ENCODE data around the gene RAB4A. TPM values are rescaled to one million over a fixed set of nuclear protein-coding genes. Genes with fewer than 3 reads are reported as not detected.

Gene RAB4A
- total and polyA plus RNA-seq, 2 of the 13 experiments (the other 11 are each of a cell fraction or from before 2014, with no cell fraction given), result 56.0 to 80.1 TPM

GRCh38 chr1:229298887-229299503 is 28.1 kb downstream of the RAB4A start (continued):
- no peak for TF ChIP-seq ONECUT2 (CRISPR knock-in tag; IDR thresholded peaks at IDR 0.05)
- TF ChIP-seq ZNF672 (CRISPR knock-in tag; IDR thresholded peaks at IDR 0.05), result no peak
- peak; percentile 63 for TF ChIP-seq PPARG (CRISPR knock-in tag; conservative IDR thresholded peaks at IDR 0.05)
- TF ChIP-seq ZNF292 (CRISPR knock-in tag; IDR thresholded peaks at IDR 0.05; ENCODE audit: borderline replicate concordance, low read depth), result no peak
- no peak for TF ChIP-seq SP1 (IDR thresholded peaks at IDR 0.05)
- TF ChIP-seq SP1 (CRISPR knock-in tag; IDR thresholded peaks at IDR 0.05), result no peak
- peak; percentile 98 for TF ChIP-seq SOX5 (CRISPR knock-in tag; IDR thresholded peaks at IDR 0.05; ENCODE audit: borderline replicate concordance)
- TF ChIP-seq MIXL1 (CRISPR knock-in tag; IDR thresholded peaks at IDR 0.05), result peak; percentile 88; the same call in 1 of the 2 replicates
- TF ChIP-seq ZSCAN30 (CRISPR knock-in tag; IDR thresholded peaks at IDR 0.05), result no peak
- TF ChIP-seq MXI1 (IDR thresholded peaks at IDR 0.05; ENCODE audit: borderline replicate concordance, low read depth, low read length), result peak; percentile 54; the same call in 1 of the 3 replicates
- no peak for TF ChIP-seq ZNF260 (CRISPR knock-in tag; IDR thresholded peaks at IDR 0.05; ENCODE audit: borderline replicate concordance, low read depth)
- TF ChIP-seq ZFP37 (CRISPR knock-in tag; IDR thresholded peaks at IDR 0.05; ENCODE audit: borderline replicate concordance), result no peak
- TF ChIP-seq RXRB (CRISPR knock-in tag; IDR thresholded peaks at IDR 0.05; ENCODE audit: borderline replicate concordance), result no peak; the same call in 1 of the 2 replicates
- TF ChIP-seq SMYD3 (CRISPR knock-in tag; IDR thresholded peaks at IDR 0.05), result no peak
- no peak for TF ChIP-seq HMGXB4 (CRISPR knock-in tag; IDR thresholded peaks at IDR 0.05; ENCODE audit: borderline replicate concordance in 1 of 2, low read depth in 1 of 2)
- TF ChIP-seq CREM (IDR thresholded peaks at IDR 0.05), result peak; percentile 70
- no peak for TF ChIP-seq CREM (CRISPR knock-in tag; IDR thresholded peaks at IDR 0.05)
- no peak for TF ChIP-seq ZNF883 (CRISPR knock-in tag; IDR thresholded peaks at IDR 0.05; ENCODE audit: not compliant biosample characterization)
- TF ChIP-seq CC2D1A (CRISPR knock-in tag; IDR thresholded peaks at IDR 0.05), result peak; percentile 35; the same call in 1 of the 2 replicates
- TF ChIP-seq RNF2 (conservative IDR thresholded peaks at IDR 0.05; ENCODE audit: low read depth), result no peak
- no peak for TF ChIP-seq SNAPC2 (CRISPR knock-in tag; IDR thresholded peaks at IDR 0.05)
- no peak for TF ChIP-seq ZNF7 (CRISPR knock-in tag; IDR thresholded peaks at IDR 0.05)
- no peak for TF ChIP-seq ZNF160 (CRISPR knock-in tag; IDR thresholded peaks at IDR 0.05)
- TF ChIP-seq ZBTB14 (CRISPR knock-in tag; IDR thresholded peaks at IDR 0.05), result no peak
- TF ChIP-seq ZNF776 (CRISPR knock-in tag; IDR thresholded peaks at IDR 0.05), result no peak

All from HepG2 (cell line).